Natural killer cell (primary cell): Measurements from ENCODE around the gene CPNE6. TPM values are rescaled to one million over a fixed set of nuclear protein-coding genes. Genes with fewer than 3 reads are reported as not detected.

Experiments
- ATAC-seq, 3 donors: fragments of 150-1000 bp in 2 of 3; fragments of 200-7000 bp in 1 of 3; cut with Tn5 transposase; 1 replicate in 1 of 3; 2 replicates in 2 of 3; pipeline ENCODE4 v1.10.0; 2021; ENCODE audit warnings: mild to moderate bottlenecking in 2 of 3, moderate library complexity in 2 of 3
- DNase-seq, 2 donors: peaks; one replicate each; pipeline versions ENCODE4 v3.0.0 to v3.0.0-alpha.2; 2013 to 2021; ENCODE audit warnings: mixed read lengths in 1 of 2
- H3K27ac ChIP-seq: one replicate; pipeline ENCODE4 v1.5.1; 2013; ENCODE audit warnings: mild to moderate bottlenecking, low read length
- H3K27me3 ChIP-seq: one replicate; pipeline ENCODE4 v1.6.1; 2013; ENCODE audit warnings: low read length; ENCODE audit not compliant: control insufficient read depth, insufficient read depth
- H3K36me3 ChIP-seq: one replicate; pipeline ENCODE4 v1.6.1; 2013; ENCODE audit warnings: low read length; ENCODE audit not compliant: control insufficient read depth, insufficient read depth
- H3K4me1 ChIP-seq: one replicate; pipeline ENCODE4 v1.6.1; 2013; ENCODE audit warnings: low read length; ENCODE audit not compliant: control insufficient read depth, insufficient read depth
- H3K4me3 ChIP-seq: one replicate; pipeline ENCODE4 v1.5.1; 2013; ENCODE audit warnings: low read length
- H3K9me3 ChIP-seq: one replicate; pipeline ENCODE4 v1.6.1; 2013; ENCODE audit warnings: low read length; ENCODE audit not compliant: control insufficient read depth, insufficient read depth
- H3K27ac Mint-ChIP-seq, 2 donors: one replicate each; pipeline ENCODE4 v1.8.0; 2022; ENCODE audit warnings: mild to moderate bottlenecking in 2 of 2, mixed read lengths in 2 of 2, moderate library complexity in 1 of 2
- H3K27me3 Mint-ChIP-seq, 2 donors: one replicate each; pipeline ENCODE4 v1.8.0; 2022; ENCODE audit warnings: low read depth in 2 of 2, mixed read lengths in 2 of 2
- H3K36me3 Mint-ChIP-seq: one replicate; pipeline ENCODE4 v1.8.0; 2022; ENCODE audit warnings: mixed read lengths
- H3K4me1 Mint-ChIP-seq, 2 donors: one replicate each; pipeline ENCODE4 v1.8.0; 2022; ENCODE audit warnings: mixed read lengths in 2 of 2
- H3K4me3 Mint-ChIP-seq: one replicate; pipeline ENCODE4 v1.8.0; 2022; ENCODE audit warnings: mild to moderate bottlenecking, moderate library complexity, mixed read lengths
- H3K9me3 Mint-ChIP-seq, 2 donors: one replicate each; pipeline ENCODE4 v1.8.0; 2022; ENCODE audit warnings: mixed read lengths in 2 of 2
- CTCF ChIP-seq: fragments of 200-600 bp; IDR thresholded peaks from one replicate; pipeline ENCODE4 v1.8.0; 2022; ENCODE audit warnings: antibody characterized with exemption
- WGBS: methylation state at CpG from one replicate; pipeline ENCODE4 v1.1.7; 2013; ENCODE audit warnings: missing lambda C conversion rate; ENCODE audit not compliant: insufficient coverage; 5-methylcytosine and 5-hydroxymethylcytosine counted together
- intact Hi-C: fragments of 100-400 bp; cut with micrococcal nuclease; formaldehyde crosslinking; loops from one replicate; pipeline ENCODE4 v1.14.2; 2022
- total RNA-seq, 4 donors: library from RNA; stranded (reverse); fragments of 120-200 nt in 1 of 4; gene quantifications; one replicate each; pipeline versions ENCODE4 v1.2.3 to v1.2.4, GENCODE V29; 2013 to 2022

The CPNE6 gene
- total RNA-seq, 3 donors from 2014 or later (not counting 1 experiment from before 2014, with no cell fraction given), result not detected

- Mint-ChIP-seq H3K9me3 (no peaks in the 10 kb centered on the region), H3K27me3 (peaks cover 0 to 2% of the 10 kb centered on the region in 2 donors), H3K27ac (no peak overlapping the region), H3K4me3 (no peak overlapping the region), H3K4me1 (peaks cover 0 to 18% of the 10 kb centered on the region in 2 donors), H3K36me3 (no peaks in the 10 kb centered on the region)
- H3K9me3 ChIP-seq, result no peaks in the 10 kb centered on the region
- no peak for DNase-seq
- H3K4me1 ChIP-seq, result no peaks in the 10 kb centered on the region
- no peak overlapping the region for H3K27ac ChIP-seq
- H3K27me3 ChIP-seq, result no peaks in the 10 kb centered on the region
- no peaks in the 10 kb centered on the region for H3K36me3 ChIP-seq
- WGBS, result 93% methylated on average over 16 of the region's 16 CpGs
- H3K4me3 ChIP-seq, result no peak overlapping the region
- ATAC-seq, result no peak
- intact Hi-C loops, result loop anchor here (2.0 kb wide), 1 partner anchor 101 kb away; the partner anchor contains the start of gene IRF9
- no peak for TF ChIP-seq CTCF
These were observed 11.4 kb upstream of the CPNE6 start for GRCh38 chr14:24059841-24060388.

GRCh38 chr14:24060443-24060842, 10.9 kb upstream of the CPNE6 start:
- peaks cover 0 to 16% of the 10 kb centered on the region in 2 donors for H3K4me1 Mint-ChIP-seq
- WGBS, result 91% methylated on average over 10 of the region's 10 CpGs
- DNase-seq, result no peak
- peaks cover 0 to 2% of the 10 kb centered on the region in 2 donors for H3K27me3 Mint-ChIP-seq
- Histone ChIP-seq H3K9me3 (no peaks in the 10 kb centered on the region), H3K4me1 (no peaks in the 10 kb centered on the region), H3K27me3 (no peaks in the 10 kb centered on the region), H3K27ac (no peak overlapping the region), H3K36me3 (no peaks in the 10 kb centered on the region), H3K4me3 (no peak overlapping the region)
- ATAC-seq, result no peak
- TF ChIP-seq CTCF, result no peak
- H3K4me3 Mint-ChIP-seq, result no peak overlapping the region
- no peak overlapping the region for H3K27ac Mint-ChIP-seq
- no peaks in the 10 kb centered on the region for H3K36me3 Mint-ChIP-seq
- H3K9me3 Mint-ChIP-seq, result no peaks in the 10 kb centered on the region
- intact Hi-C loops, result no loop called here

- Mint-ChIP-seq H3K27me3 (peaks cover 0 to 2% of the 10 kb centered on the region in 2 donors), H3K4me3 (no peak overlapping the region), H3K36me3 (no peaks in the 10 kb centered on the region), H3K9me3 (no peaks in the 10 kb centered on the region), H3K4me1 (peaks cover 0 to 16% of the 10 kb centered on the region in 2 donors), H3K27ac (no peak overlapping the region)
- Histone ChIP-seq H3K4me3 (no peak overlapping the region), H3K9me3 (no peaks in the 10 kb centered on the region), H3K36me3 (no peaks in the 10 kb centered on the region), H3K27ac (no peak overlapping the region), H3K4me1 (no peaks in the 10 kb centered on the region), H3K27me3 (no peaks in the 10 kb centered on the region)
- WGBS, result 96% methylated on average over 7 of the region's 7 CpGs
- intact Hi-C loops, result no loop called here
- no peak for TF ChIP-seq CTCF
- DNase-seq, result no peak
- no peak for ATAC-seq
These were observed 10.1 kb upstream of the CPNE6 start for GRCh38 chr14:24060984-24061913.
